BE2C (cell line): ENCODE data around the gene USB1.
A peak's percentile ranks its signal among the peaks of the same experiment; 100 is the strongest.

ENCODE experiments used
- DNase-seq: peaks from one replicate; pipeline ENCODE4 v3.0.0-alpha.2; 2020
- H3K27me3 ChIP-seq: fragments of 250-450 bp; sonication (Bioruptor Pico); 2 replicates; pipeline ENCODE4 v1.5.1; 2020; ENCODE audit warnings: mild to moderate bottlenecking
- H3K36me3 ChIP-seq: fragments of 250-450 bp; sonication (Bioruptor Pico); 2 replicates; pipeline ENCODE4 v1.5.1; 2020; ENCODE audit warnings: mild to moderate bottlenecking
- H3K4me1 ChIP-seq: fragments of 250-450 bp; sonication (Bioruptor Pico); 2 replicates; pipeline ENCODE4 v1.5.1; 2020
- H3K4me3 ChIP-seq: 2 replicates; pipeline ENCODE4 v1.5.1; 2011; ENCODE audit warnings: low read depth, low read length
- H3K9me3 ChIP-seq: fragments of 250-450 bp; sonication (Bioruptor Pico); 2 replicates; pipeline ENCODE4 v1.5.1; 2020
- TF ChIP-seq, protein P1 (sequence below): IDR thresholded peaks from 2 replicates; pipeline ENCODE4 v1.5.1; 2012; ENCODE audit warnings: mild to moderate bottlenecking, low read depth, low read length

Gene USB1

GRCh38 chr16:57994778-57995177 is 6.4 kb upstream of the USB1 start:
- Histone ChIP-seq H3K4me3 (no peak overlapping the region), H3K9me3 (no peaks in the 10 kb centered on the region), H3K36me3 (no peaks in the 10 kb centered on the region), H3K4me1 (no peaks in the 10 kb centered on the region), H3K27me3 (no peaks in the 10 kb centered on the region)
- DNase-seq, result peak; percentile 78
- TF ChIP-seq, protein P1, sequence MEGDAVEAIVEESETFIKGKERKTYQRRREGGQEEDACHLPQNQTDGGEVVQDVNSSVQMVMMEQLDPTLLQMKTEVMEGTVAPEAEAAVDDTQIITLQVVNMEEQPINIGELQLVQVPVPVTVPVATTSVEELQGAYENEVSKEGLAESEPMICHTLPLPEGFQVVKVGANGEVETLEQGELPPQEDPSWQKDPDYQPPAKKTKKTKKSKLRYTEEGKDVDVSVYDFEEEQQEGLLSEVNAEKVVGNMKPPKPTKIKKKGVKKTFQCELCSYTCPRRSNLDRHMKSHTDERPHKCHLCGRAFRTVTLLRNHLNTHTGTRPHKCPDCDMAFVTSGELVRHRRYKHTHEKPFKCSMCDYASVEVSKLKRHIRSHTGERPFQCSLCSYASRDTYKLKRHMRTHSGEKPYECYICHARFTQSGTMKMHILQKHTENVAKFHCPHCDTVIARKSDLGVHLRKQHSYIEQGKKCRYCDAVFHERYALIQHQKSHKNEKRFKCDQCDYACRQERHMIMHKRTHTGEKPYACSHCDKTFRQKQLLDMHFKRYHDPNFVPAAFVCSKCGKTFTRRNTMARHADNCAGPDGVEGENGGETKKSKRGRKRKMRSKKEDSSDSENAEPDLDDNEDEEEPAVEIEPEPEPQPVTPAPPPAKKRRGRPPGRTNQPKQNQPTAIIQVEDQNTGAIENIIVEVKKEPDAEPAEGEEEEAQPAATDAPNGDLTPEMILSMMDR, result peak; percentile 73

GRCh38 chr16:57995721-57996405 is 5.3 kb upstream of the USB1 start:
- Histone ChIP-seq H3K4me1 (no peaks in the 10 kb centered on the region), H3K36me3 (no peaks in the 10 kb centered on the region), H3K4me3 (no peak overlapping the region), H3K9me3 (no peaks in the 10 kb centered on the region), H3K27me3 (no peaks in the 10 kb centered on the region)
- TF ChIP-seq, protein P1, result no peak
- no peak for DNase-seq

GRCh38 chr16:57996406-57997175 is 4.6 kb upstream of the USB1 start:
- H3K4me3 ChIP-seq, result no peak overlapping the region
- TF ChIP-seq, protein P1, result no peak
- H3K27me3 ChIP-seq, result no peaks in the 10 kb centered on the region
- H3K9me3 ChIP-seq, result no peaks in the 10 kb centered on the region
- peak; percentile 7 for DNase-seq
- no peaks in the 10 kb centered on the region for H3K4me1 ChIP-seq
- no peaks in the 10 kb centered on the region for H3K36me3 ChIP-seq

DNA sequence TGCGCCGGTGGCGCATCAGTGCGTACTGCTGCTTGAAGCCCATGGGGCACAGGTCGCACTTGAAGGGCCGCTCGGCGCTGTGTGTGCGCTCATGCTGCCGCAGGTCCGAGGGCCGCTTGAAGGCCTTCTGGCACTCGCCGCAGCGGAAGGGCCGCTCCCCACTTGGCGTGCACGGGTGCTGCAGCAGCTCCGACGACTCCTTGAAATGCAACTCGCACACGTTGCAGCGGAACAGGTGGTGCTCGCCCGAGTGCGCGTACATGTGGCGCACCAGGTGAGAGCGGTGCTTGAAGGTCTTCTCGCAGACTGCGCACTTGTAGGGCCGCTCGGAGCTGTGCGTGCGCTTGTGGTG is 4.1 kb upstream of the USB1 start:
- no peaks in the 10 kb centered on the region for H3K4me1 ChIP-seq
- H3K27me3 ChIP-seq, result no peaks in the 10 kb centered on the region
- H3K9me3 ChIP-seq, result no peaks in the 10 kb centered on the region
- no peaks in the 10 kb centered on the region for H3K36me3 ChIP-seq
- H3K4me3 ChIP-seq, result no peak overlapping the region
- DNase-seq, result peak; percentile 11
- TF ChIP-seq, protein P1, result no peak

DNA sequence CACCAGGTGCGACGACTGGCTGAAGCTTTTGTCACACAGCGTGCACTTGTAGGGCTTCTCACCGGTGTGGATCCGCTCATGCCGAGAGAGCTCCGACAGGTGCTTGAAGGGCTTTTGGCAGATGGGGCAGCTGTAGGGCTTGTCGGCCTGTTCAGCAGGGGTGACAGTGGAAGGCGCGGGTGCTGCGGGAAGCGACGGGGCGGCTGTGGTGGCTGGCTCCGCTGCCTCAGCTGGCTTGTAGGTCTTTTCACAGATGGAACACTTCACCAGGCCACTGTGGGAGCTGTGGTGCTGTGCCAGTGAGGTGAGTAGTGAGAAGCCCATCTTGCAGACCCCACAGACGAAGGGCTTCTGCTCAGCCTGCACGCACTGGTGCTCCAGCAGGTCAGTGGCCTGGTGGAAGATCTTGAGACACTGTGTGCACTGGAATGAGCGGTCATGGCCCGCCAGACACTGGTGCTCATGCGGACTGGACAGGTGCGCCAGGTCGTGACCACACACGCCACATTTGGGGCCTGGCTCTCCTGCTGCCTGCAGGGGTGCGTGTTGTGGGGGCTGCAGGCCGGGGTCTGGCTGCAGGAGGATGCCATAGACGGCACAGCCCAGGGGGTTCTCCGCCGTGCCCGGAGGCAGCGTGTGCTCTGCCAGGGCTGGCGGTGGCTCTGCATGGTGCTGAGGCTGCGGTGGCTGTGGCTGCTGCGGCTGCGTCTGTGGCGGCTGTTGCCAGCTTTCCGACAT is 3.5 kb upstream of the USB1 start:
- TF ChIP-seq, protein P1, result no peak
- no peak overlapping the region for H3K4me3 ChIP-seq
- H3K4me1 ChIP-seq, result no peaks in the 10 kb centered on the region

More for the DNA sequence above, 3.5 kb upstream of the USB1 start:
- Histone ChIP-seq H3K27me3 (no peaks in the 10 kb centered on the region), H3K36me3 (0 out of 2 replicates have a peak, but pooled peaks cover 2% of the 10 kb centered on the region), H3K9me3 (no peaks in the 10 kb centered on the region)
- DNase-seq, result peak; percentile 9
